Measurements from ENCODE around the gene PKP1.

Gene PKP1

GRCh38 chr1:201283836-201284553, 689 bp downstream of the PKP1 start:
- no peak for DNase-seq

GRCh38 chr1:201284636-201285035, 1.3 kb downstream of the PKP1 start:
- no peak for DNase-seq

GRCh38 chr1:201285846-201286245, 2.5 kb downstream of the PKP1 start:
- no peak for DNase-seq

GRCh38 chr1:201286445-201286844, 3.1 kb downstream of the PKP1 start:
- no peak for DNase-seq

GRCh38 chr1:201288007-201288406, 4.7 kb downstream of the PKP1 start:
- no peak for DNase-seq

- no peak for DNase-seq
Observed at GRCh38 chr1:201288765-201289164, 5.5 kb downstream of the PKP1 start.

GRCh38 chr1:201290551-201290950, 7.2 kb downstream of the PKP1 start:
- DNase-seq: no peak

- no peak for DNase-seq
Observed at GRCh38 chr1:201291916-201292315, 8.6 kb downstream of the PKP1 start.

GRCh38 chr1:201294876-201295275, 11.6 kb downstream of the PKP1 start:
- no peak for DNase-seq

GRCh38 chr1:201295346-201295745, 12.0 kb downstream of the PKP1 start:
- no peak for DNase-seq

- no peak for DNase-seq
Observed at GRCh38 chr1:201295861-201296260, 12.6 kb downstream of the PKP1 start.

- no peak for DNase-seq
Observed at GRCh38 chr1:201296352-201296751, 13.0 kb downstream of the PKP1 start.

- no peak for DNase-seq
Observed at GRCh38 chr1:201298396-201299381, 15.4 kb downstream of the PKP1 start.

- DNase-seq: no peak
Observed at GRCh38 chr1:201299968-201300367, 16.7 kb downstream of the PKP1 start.

GRCh38 chr1:201300641-201301040, 17.3 kb downstream of the PKP1 start:
- DNase-seq: no peak

- no peak for DNase-seq
Observed at GRCh38 chr1:201302163-201303152, 19.2 kb downstream of the PKP1 start.

- DNase-seq: no peak
Observed at GRCh38 chr1:201304126-201304525, 20.8 kb downstream of the PKP1 start.

- DNase-seq: no peak
Observed at GRCh38 chr1:201305815-201306214, 22.5 kb downstream of the PKP1 start.

GRCh38 chr1:201307231-201307630, 23.9 kb downstream of the PKP1 start:
- no peak for DNase-seq

GRCh38 chr1:201307760-201308499, 24.6 kb downstream of the PKP1 start:
- no peak for DNase-seq

GRCh38 chr1:201309416-201309815, 26.1 kb downstream of the PKP1 start:
- DNase-seq: no peak
